ENCODE measurements around the gene RPUSD3.

RPUSD3 gene

GRCh38 chr3:9791127-9791526 lies 52.7 kb downstream of the RPUSD3 start:
- WGBS (ENCODE audit: extremely low coverage, insufficient coverage, insufficient read length): no CpG with 5 or more reads among the region's 11 CpGs
- H3K9ac ChIP-seq (ENCODE audit: low read length): no peak overlapping the region

More at GRCh38 chr3:9791127-9791526, 52.7 kb downstream of the RPUSD3 start:
- Histone ChIP-seq H3K4ac (ENCODE audit: low read depth, low read length) (no peak overlapping the region), H4K91ac (ENCODE audit: low read depth, low read length) (no peak overlapping the region), H3K36me3 (ENCODE audit: control insufficient read depth in 1 of 2, insufficient read depth in 2 of 2, low read length in 2 of 2) (peaks cover 18 to 35% of the 10 kb centered on the region in 2 experiments), H2BK12ac (ENCODE audit: low read length) (no peak overlapping the region), H2AK5ac (ENCODE audit: low read length) (no peak overlapping the region), H3K27me3 (ENCODE audit: insufficient read depth, low read length) (no peaks in the 10 kb centered on the region), H4K12ac (ENCODE audit: low read depth, low read length) (no peak overlapping the region), H3K4me2 (ENCODE audit: low read length) (no peak overlapping the region), H3K27ac (ENCODE audit: low read depth, low read length) (no peak overlapping the region), H2BK5ac (ENCODE audit: low read depth, low read length, poor library complexity) (no peak overlapping the region), H3K23ac (ENCODE audit: low read length) (no peak overlapping the region), H3K4me1 (ENCODE audit: control insufficient read depth in 1 of 2, insufficient read depth in 2 of 2, low read length in 2 of 2) (peaks cover 3% of the 10 kb centered on the region in 2 experiments), H3K79me1 (ENCODE audit: low read length) (peaks cover 14% of the 10 kb centered on the region), H2BK120ac (ENCODE audit: insufficient read depth, low read length, poor library complexity) (no peak overlapping the region), H3K4me3 (ENCODE audit: low read depth, low read length) (no peak overlapping the region), H3K18ac (ENCODE audit: low read length) (peak overlapping the region; percentile 14), H2AFZ (ENCODE audit: insufficient read depth, low read length, poor library complexity) (no peak overlapping the region), H3K79me2 (ENCODE audit: control insufficient read depth, insufficient read depth, low read length, poor library complexity) (peaks cover 12% of the 10 kb centered on the region), H3K9me3 (ENCODE audit: insufficient read depth, low read depth, low read length) (no peaks in the 10 kb centered on the region), H4K8ac (ENCODE audit: low read depth, low read length) (peak overlapping the region; percentile 10), H3K14ac (ENCODE audit: low read length) (no peak overlapping the region)
- DNase-seq: no peak
